A673 (cell line): ENCODE data around the gene NEDD4L. TPM values are rescaled to one million over a fixed set of nuclear protein-coding genes. Genes with fewer than 3 reads are reported as not detected.

Experiments
- BruUV-seq: library from RNA; stranded (reverse); fragments of 400-500 nt; replicated peaks from 2 replicates; lab custom pipeline; 2021; lab: Mats Ljungman, UMichigan
- CTCF ChIA-PET: fragments of 300-600 bp; sonication (Branson Sonifier 250); formaldehyde crosslinking; loops from one replicate; lab custom pipeline; 2022; ENCODE audit warnings: antibody characterized with exemption; lab: Charles Lee
- POLR2A ChIA-PET: fragments of 300-600 bp; sonication (Branson Sonifier 250); formaldehyde crosslinking; loops from one replicate; lab custom pipeline; 2022; ENCODE audit warnings: antibody characterized with exemption; ENCODE audit not compliant: low non-redundant PET; lab: Charles Lee
- DNase-seq: peaks from one replicate; pipeline ENCODE4 v3.0.0-alpha.2; 2015; ENCODE audit warnings: low spot score
- H3K27ac ChIP-seq: fragments of 200-600 bp; sonication (generic); 2 replicates; pipeline ENCODE4 v1.5.1; 2016; ENCODE audit warnings: mixed run types, low read depth, mild to moderate bottlenecking, mixed read lengths, antibody characterized with exemption, low read length; ENCODE audit not compliant: poor library complexity, severe bottlenecking
- H3K27me3 ChIP-seq: fragments of 200-600 bp; sonication (generic); replicated peaks from 2 replicates; pipeline ENCODE4 v1.6.1; 2017; ENCODE audit warnings: mixed run types, low read depth, mild to moderate bottlenecking, mixed read lengths, antibody characterized with exemption, low read length; ENCODE audit not compliant: insufficient read depth, poor library complexity
- H3K36me3 ChIP-seq: fragments of 200-600 bp; sonication (generic); 2 replicates; pipeline ENCODE4 v1.6.1; 2016; ENCODE audit warnings: mixed run types, mild to moderate bottlenecking, mixed read lengths, antibody characterized with exemption, low read length; ENCODE audit not compliant: insufficient read depth, poor library complexity, severe bottlenecking
- H3K4me1 ChIP-seq: fragments of 200-600 bp; sonication (generic); 2 replicates; pipeline ENCODE4 v1.6.1; 2017; ENCODE audit warnings: mixed run types, mild to moderate bottlenecking, mixed read lengths, antibody characterized with exemption, low read length; ENCODE audit not compliant: insufficient read depth, poor library complexity, severe bottlenecking
- H3K4me3 ChIP-seq: fragments of 200-600 bp; sonication (generic); 2 replicates; pipeline ENCODE4 v1.5.1; 2016; ENCODE audit warnings: low read depth, mixed run types, mild to moderate bottlenecking, mixed read lengths, low read length; ENCODE audit not compliant: poor library complexity, severe bottlenecking
- H3K9me3 ChIP-seq: fragments of 200-600 bp; sonication (generic); 2 replicates; pipeline ENCODE4 v1.6.1; 2016; ENCODE audit warnings: mixed run types, low read depth, mild to moderate bottlenecking, mixed read lengths, antibody characterized with exemption, low read length; ENCODE audit not compliant: poor library complexity, severe bottlenecking
- EZH2 ChIP-seq: fragments of 200-600 bp; sonication (generic); IDR thresholded peaks from 2 replicates; pipeline ENCODE4 v1.6.1; 2017; ENCODE audit warnings: borderline replicate concordance, low read depth, mild to moderate bottlenecking, mixed read lengths, antibody characterized with exemption, low read length; ENCODE audit not compliant: poor library complexity, severe bottlenecking
- intact Hi-C: fragments of 100-400 bp; cut with micrococcal nuclease; formaldehyde crosslinking; loops from one replicate; pipeline ENCODE4 v1.10.0; 2022; ENCODE audit not compliant: unreplicated experiment
- total RNA-seq: library from RNA; stranded (reverse); gene quantifications from 2 replicates; pipeline ENCODE4 v1.2.3, GENCODE V29; 2021
- TF ChIP-seq, protein P1 (sequence below): fragments of 300-800, 200-600 bp; sonication (generic); conservative IDR thresholded peaks from 2 replicates; pipeline ENCODE4 v1.5.1; 2017; ENCODE audit warnings: low read depth, mild to moderate bottlenecking, antibody characterized with exemption, low read length, moderate library complexity, mixed read lengths

Gene NEDD4L
- total RNA-seq, 1 experiment from 2014 or later, result 15.3 TPM

GRCh38 chr18:58411323-58411722, 367.3 kb downstream of the NEDD4L start:
- H3K27me3 ChIP-seq, result peaks cover 2% of the 10 kb centered on the region
- no TSS peak for BruUV-seq
- H3K27ac ChIP-seq, result no peak overlapping the region
- POLR2A ChIA-PET, result no interaction called here
- H3K4me1 ChIP-seq, result no peaks in the 10 kb centered on the region
- no peaks in the 10 kb centered on the region for H3K9me3 ChIP-seq
- DNase-seq, result no peak
- H3K4me3 ChIP-seq, result no peak overlapping the region
- CTCF ChIA-PET, result no interaction called here
- H3K36me3 ChIP-seq, result no peaks in the 10 kb centered on the region
- intact Hi-C loops, result no loop called here
- TF ChIP-seq, protein P1, sequence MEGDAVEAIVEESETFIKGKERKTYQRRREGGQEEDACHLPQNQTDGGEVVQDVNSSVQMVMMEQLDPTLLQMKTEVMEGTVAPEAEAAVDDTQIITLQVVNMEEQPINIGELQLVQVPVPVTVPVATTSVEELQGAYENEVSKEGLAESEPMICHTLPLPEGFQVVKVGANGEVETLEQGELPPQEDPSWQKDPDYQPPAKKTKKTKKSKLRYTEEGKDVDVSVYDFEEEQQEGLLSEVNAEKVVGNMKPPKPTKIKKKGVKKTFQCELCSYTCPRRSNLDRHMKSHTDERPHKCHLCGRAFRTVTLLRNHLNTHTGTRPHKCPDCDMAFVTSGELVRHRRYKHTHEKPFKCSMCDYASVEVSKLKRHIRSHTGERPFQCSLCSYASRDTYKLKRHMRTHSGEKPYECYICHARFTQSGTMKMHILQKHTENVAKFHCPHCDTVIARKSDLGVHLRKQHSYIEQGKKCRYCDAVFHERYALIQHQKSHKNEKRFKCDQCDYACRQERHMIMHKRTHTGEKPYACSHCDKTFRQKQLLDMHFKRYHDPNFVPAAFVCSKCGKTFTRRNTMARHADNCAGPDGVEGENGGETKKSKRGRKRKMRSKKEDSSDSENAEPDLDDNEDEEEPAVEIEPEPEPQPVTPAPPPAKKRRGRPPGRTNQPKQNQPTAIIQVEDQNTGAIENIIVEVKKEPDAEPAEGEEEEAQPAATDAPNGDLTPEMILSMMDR, result no peak
- no peak for TF ChIP-seq EZH2

DNA sequence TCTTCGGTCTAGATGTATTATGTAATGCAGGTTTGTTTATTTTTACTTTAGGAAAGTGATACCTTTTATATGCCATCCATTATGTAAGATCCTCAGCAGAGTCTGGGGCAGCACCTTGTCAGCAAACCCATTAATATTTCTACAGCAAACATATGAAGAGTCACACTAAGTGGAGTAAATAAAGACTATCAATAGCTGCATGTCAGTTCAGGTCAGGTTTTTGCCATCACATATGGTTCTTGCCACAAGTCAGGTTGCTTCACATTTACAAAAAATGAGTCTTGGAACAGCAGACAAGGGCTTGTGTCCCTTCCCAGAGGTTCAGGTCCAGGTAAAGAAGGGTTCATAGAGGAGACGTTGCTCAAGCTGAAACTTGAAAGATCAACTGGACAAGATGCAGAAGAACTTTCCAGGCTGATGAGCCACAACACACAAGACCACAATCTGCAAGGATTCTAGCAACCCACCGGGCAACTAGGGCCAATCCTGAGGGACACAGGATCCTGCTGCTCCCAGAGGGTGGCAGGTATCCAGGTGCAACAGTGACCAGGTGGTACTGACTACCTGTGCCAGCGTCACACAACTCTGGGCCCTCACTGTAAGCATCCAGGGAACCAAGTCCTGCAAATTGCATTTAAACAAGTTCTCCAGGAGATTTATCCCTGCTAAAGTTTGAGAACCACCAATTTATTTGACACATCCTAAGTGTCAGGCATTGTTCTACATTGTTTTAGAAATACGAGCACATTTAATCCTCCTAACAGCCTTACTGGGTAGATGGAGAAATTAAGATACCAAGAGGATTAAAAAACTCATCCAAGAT, 369.0 kb downstream of the NEDD4L start:
- H3K36me3 ChIP-seq, result no peaks in the 10 kb centered on the region
- no peak for DNase-seq
- CTCF ChIA-PET, result no interaction called here
- H3K4me1 ChIP-seq, result no peaks in the 10 kb centered on the region
- intact Hi-C loops, result no loop called here
- no peak overlapping the region for H3K27ac ChIP-seq
- no TSS peak for BruUV-seq
- no peak for TF ChIP-seq EZH2
- TF ChIP-seq, protein P1, result no peak
- no peak overlapping the region for H3K4me3 ChIP-seq
- POLR2A ChIA-PET, result no interaction called here
- no peaks in the 10 kb centered on the region for H3K9me3 ChIP-seq
- peaks cover 2% of the 10 kb centered on the region for H3K27me3 ChIP-seq

GRCh38 chr18:58413667-58414628, 369.9 kb downstream of the NEDD4L start:
- Histone ChIP-seq H3K4me1 (no peaks in the 10 kb centered on the region), H3K36me3 (no peaks in the 10 kb centered on the region), H3K4me3 (no peak overlapping the region), H3K27ac (no peak overlapping the region), H3K27me3 (no peaks in the 10 kb centered on the region), H3K9me3 (no peaks in the 10 kb centered on the region)
- BruUV-seq, result no TSS peak
- ChIA-PET POLR2A (no interaction called here), CTCF (no interaction called here)
- TF ChIP-seq, protein P1, result no peak
- no peak for TF ChIP-seq EZH2
- intact Hi-C loops, result no loop called here
- DNase-seq, result no peak
